HepG2 (cell line): ENCODE measurements around the gene MX2. TPM values are rescaled to one million over a fixed set of nuclear protein-coding genes. Genes with fewer than 3 reads are reported as not detected.
A peak's percentile ranks its signal among the peaks of the same experiment; 100 is the strongest.

ENCODE experiments used
- DNMT3B ChIP-seq: conservative IDR thresholded peaks from 2 replicates; pipeline ENCODE4 v1.6.1; 2016; ENCODE audit warnings: missing biosample characterization, control low read depth
- GATAD1 ChIP-seq: IDR thresholded peaks from 2 replicates; pipeline ENCODE4 v1.6.1; 2016; ENCODE audit warnings: missing genetic modification reagents, missing compliant biosample characterization
- HDAC1 ChIP-seq: sonication (generic); formaldehyde crosslinking; IDR thresholded peaks from 2 replicates; pipeline ENCODE4 v1.5.1; 2020; ENCODE audit warnings: mild to moderate bottlenecking, missing genetic modification reagents
- HNRNPLL ChIP-seq: fragments of 200-400 bp; formaldehyde crosslinking; IDR thresholded peaks from 2 replicates; pipeline ENCODE4 v1.6.1; 2017; ENCODE audit warnings: mild to moderate bottlenecking, low read depth, low read length; ENCODE audit not compliant: poor library complexity, severe bottlenecking
- MXD4 ChIP-seq: IDR thresholded peaks from 2 replicates; pipeline ENCODE4 v1.6.1; 2016; ENCODE audit warnings: mild to moderate bottlenecking, missing biosample characterization, missing genetic modification reagents
- PCBP1 ChIP-seq: fragments of 200-400 bp; formaldehyde crosslinking; IDR thresholded peaks from 2 replicates; pipeline ENCODE4 v1.6.1; 2017; ENCODE audit warnings: mild to moderate bottlenecking, low read depth, low read length, borderline replicate concordance
- RBFOX2 ChIP-seq: fragments of 200-400 bp; formaldehyde crosslinking; IDR thresholded peaks from 2 replicates; pipeline ENCODE4 v1.6.1; 2017; ENCODE audit warnings: low read depth, mild to moderate bottlenecking, low read length
- ZBTB7A ChIP-seq: sonication (generic); formaldehyde crosslinking; IDR thresholded peaks from 2 replicates; pipeline ENCODE4 v1.8.0; 2022; ENCODE audit warnings: mild to moderate bottlenecking, missing genetic modification reagents
- ZNF264 ChIP-seq: sonication (generic); formaldehyde crosslinking; IDR thresholded peaks from 2 replicates; pipeline ENCODE4 v1.4.0; 2020; ENCODE audit warnings: missing genetic modification reagents
- ZNF33B ChIP-seq: sonication (generic); formaldehyde crosslinking; IDR thresholded peaks from 2 replicates; pipeline ENCODE4 v1.5.1; 2020; ENCODE audit warnings: mild to moderate bottlenecking, missing genetic modification reagents
- ZNF670 ChIP-seq: sonication (generic); formaldehyde crosslinking; IDR thresholded peaks from 2 replicates; pipeline ENCODE4 v1.8.0; 2022; ENCODE audit warnings: mild to moderate bottlenecking, missing genetic modification reagents, borderline replicate concordance
- ZNF747 ChIP-seq: sonication (generic); formaldehyde crosslinking; IDR thresholded peaks from 2 replicates; pipeline ENCODE4 v1.8.1; 2023; ENCODE audit warnings: missing genetic modification reagents, mild to moderate bottlenecking, borderline replicate concordance
- ZNF768 ChIP-seq: sonication (generic); formaldehyde crosslinking; IDR thresholded peaks from 2 replicates; pipeline ENCODE4 v1.4.0; 2020; ENCODE audit warnings: missing genetic modification reagents
- ZNF777 ChIP-seq: sonication (generic); formaldehyde crosslinking; IDR thresholded peaks from 2 replicates; pipeline ENCODE4 v1.4.0; 2020; ENCODE audit warnings: missing genetic modification reagents
- polyA plus RNA-seq, 8 experiments: library from polyadenylated mRNA; depleted of rRNA in 3 of 8; stranded (reverse) in 7 of 8; unstranded in 1 of 8; fragments of >200 nt; fragmentation: Illumina TruSeq in 4 of 8; extraction: Trizol in 4 of 8; gene quantifications; 2 replicates each; pipeline versions ENCODE4 v1.2.1 to v1.2.3, GENCODE V29; 2011 to 2016; ENCODE audit warnings: low read depth in 4 of 8, missing spikeins in 1 of 8, mixed read lengths in 1 of 8; ENCODE audit not compliant: insufficient read depth in 1 of 8
- total RNA-seq, 5 experiments: library from RNA; depleted of rRNA; stranded (reverse); fragments of >200 nt; fragmentation: Illumina TruSeq; extraction: Trizol; gene quantifications; 2 replicates each; pipeline ENCODE4 v1.2.3, GENCODE V29; 2016; ENCODE audit warnings: low read depth in 1 of 5
- TF ChIP-seq, protein P1 (sequence below): sonication (generic); formaldehyde crosslinking; IDR thresholded peaks from 2 replicates; pipeline ENCODE4 v1.4.0; 2020; ENCODE audit warnings: missing genetic modification reagents
- TF ChIP-seq, protein P2 (sequence below): sonication (generic); formaldehyde crosslinking; IDR thresholded peaks from 2 replicates; pipeline ENCODE4 v1.8.1; 2023; ENCODE audit warnings: mild to moderate bottlenecking, inconsistent platforms, moderate library complexity, missing genetic modification reagents, borderline replicate concordance
- TF ChIP-seq, protein P3 (sequence below): sonication (generic); formaldehyde crosslinking; IDR thresholded peaks from 2 replicates; pipeline ENCODE4 v1.5.1; 2020; ENCODE audit warnings: mild to moderate bottlenecking, missing genetic modification reagents, moderate library complexity
- TF ChIP-seq, protein P4 (sequence below): sonication (generic); formaldehyde crosslinking; IDR thresholded peaks from 2 replicates; pipeline ENCODE4 v1.9.0; 2022; ENCODE audit warnings: missing genetic modification reagents, mild to moderate bottlenecking, borderline replicate concordance

Gene MX2
- total and polyA plus RNA-seq, 2 of the 13 experiments (the other 11 are each of a cell fraction or from before 2014, with no cell fraction given): 24.0 to 35.7 TPM

DNA sequence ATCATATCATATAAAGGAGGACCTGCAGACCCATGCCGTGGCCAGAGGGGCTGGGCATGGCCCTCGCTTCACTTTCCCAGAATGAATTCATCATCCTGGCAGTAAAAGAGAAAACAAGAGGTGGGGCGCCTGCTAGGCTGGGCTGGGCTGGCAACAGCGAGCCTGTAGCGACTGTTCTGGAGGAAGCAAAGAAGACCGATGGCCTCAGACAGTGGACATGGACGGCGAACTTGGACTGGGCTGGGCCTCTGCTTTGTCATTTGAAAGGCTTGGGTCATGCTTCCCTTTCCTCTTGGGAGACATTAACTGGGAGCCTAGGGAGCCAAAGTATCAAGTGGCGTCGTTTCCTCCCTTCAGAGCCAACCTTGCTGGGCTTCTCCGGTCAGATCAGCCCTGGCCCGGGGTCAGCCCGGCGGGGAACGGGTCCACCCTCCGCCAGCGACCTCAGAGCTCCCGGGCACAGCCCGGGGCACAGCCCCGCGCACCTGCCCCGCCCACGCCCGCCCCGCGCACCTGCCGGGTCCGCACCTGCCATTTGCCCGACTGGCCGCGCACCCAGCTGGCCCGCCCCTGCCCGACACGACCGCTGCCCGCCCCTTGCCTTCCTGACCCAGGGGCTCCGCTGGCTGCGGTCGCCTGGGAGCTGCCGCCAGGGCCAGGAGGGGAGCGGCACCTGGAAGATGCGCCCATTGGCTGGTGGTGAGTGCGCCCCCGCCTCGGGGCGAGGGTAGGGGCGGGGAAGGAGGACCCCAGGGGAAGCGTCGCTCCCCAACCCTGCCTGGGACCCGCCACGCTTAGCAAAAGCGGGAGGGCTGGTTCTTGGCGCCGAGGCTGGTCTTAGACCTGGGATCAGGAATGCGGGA lies 45.4 kb upstream of the MX2 start, which contains the start of gene FAM3B (continued):
- TF ChIP-seq RBFOX2 (0 out of 2 replicates have a peak, but pooled peaks have one; percentile 21), ZNF670 (CRISPR knock-in tag) (no peak), GATAD1 (CRISPR knock-in tag) (no peak), HNRNPLL (peak; percentile 46), ZBTB7A (CRISPR knock-in tag) (peak; percentile 43; the same call in 1 of the 2 replicates), ZNF264 (CRISPR knock-in tag) (no peak), HDAC1 (CRISPR knock-in tag) (peak; percentile 49; the same call in 1 of the 2 replicates), ZNF747 (CRISPR knock-in tag) (0 out of 2 replicates have a peak, but pooled peaks have one; percentile 24), DNMT3B (no peak), MXD4 (CRISPR knock-in tag) (no peak), ZNF768 (peak; percentile 48; the same call in 1 of the 2 replicates), ZNF777 (CRISPR knock-in tag) (0 out of 2 replicates have a peak, but pooled peaks have one; percentile 56), ZNF33B (CRISPR knock-in tag) (no peak), PCBP1 (no peak)
- TF ChIP-seq, protein P1, sequence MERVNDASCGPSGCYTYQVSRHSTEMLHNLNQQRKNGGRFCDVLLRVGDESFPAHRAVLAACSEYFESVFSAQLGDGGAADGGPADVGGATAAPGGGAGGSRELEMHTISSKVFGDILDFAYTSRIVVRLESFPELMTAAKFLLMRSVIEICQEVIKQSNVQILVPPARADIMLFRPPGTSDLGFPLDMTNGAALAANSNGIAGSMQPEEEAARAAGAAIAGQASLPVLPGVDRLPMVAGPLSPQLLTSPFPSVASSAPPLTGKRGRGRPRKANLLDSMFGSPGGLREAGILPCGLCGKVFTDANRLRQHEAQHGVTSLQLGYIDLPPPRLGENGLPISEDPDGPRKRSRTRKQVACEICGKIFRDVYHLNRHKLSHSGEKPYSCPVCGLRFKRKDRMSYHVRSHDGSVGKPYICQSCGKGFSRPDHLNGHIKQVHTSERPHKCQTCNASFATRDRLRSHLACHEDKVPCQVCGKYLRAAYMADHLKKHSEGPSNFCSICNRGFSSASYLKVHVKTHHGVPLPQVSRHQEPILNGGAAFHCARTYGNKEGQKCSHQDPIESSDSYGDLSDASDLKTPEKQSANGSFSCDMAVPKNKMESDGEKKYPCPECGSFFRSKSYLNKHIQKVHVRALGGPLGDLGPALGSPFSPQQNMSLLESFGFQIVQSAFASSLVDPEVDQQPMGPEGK: peak; percentile 73
- TF ChIP-seq, protein P2, sequence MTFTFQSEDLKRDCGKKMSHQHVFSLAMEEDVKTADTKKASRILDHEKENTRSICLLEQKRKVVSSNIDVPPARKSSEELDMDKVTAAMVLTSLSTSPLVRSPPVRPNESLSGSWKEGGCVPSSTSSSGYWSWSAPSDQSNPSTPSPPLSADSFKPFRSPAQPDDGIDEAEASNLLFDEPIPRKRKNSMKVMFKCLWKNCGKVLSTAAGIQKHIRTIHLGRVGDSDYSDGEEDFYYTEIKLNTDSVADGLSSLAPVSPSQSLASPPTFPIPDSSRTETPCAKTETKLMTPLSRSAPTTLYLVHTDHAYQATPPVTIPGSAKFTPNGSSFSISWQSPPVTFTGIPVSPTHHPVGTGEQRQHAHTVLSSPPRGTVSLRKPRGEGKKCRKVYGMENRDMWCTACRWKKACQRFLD (CRISPR knock-in tag): no peak
- TF ChIP-seq, protein P3, sequence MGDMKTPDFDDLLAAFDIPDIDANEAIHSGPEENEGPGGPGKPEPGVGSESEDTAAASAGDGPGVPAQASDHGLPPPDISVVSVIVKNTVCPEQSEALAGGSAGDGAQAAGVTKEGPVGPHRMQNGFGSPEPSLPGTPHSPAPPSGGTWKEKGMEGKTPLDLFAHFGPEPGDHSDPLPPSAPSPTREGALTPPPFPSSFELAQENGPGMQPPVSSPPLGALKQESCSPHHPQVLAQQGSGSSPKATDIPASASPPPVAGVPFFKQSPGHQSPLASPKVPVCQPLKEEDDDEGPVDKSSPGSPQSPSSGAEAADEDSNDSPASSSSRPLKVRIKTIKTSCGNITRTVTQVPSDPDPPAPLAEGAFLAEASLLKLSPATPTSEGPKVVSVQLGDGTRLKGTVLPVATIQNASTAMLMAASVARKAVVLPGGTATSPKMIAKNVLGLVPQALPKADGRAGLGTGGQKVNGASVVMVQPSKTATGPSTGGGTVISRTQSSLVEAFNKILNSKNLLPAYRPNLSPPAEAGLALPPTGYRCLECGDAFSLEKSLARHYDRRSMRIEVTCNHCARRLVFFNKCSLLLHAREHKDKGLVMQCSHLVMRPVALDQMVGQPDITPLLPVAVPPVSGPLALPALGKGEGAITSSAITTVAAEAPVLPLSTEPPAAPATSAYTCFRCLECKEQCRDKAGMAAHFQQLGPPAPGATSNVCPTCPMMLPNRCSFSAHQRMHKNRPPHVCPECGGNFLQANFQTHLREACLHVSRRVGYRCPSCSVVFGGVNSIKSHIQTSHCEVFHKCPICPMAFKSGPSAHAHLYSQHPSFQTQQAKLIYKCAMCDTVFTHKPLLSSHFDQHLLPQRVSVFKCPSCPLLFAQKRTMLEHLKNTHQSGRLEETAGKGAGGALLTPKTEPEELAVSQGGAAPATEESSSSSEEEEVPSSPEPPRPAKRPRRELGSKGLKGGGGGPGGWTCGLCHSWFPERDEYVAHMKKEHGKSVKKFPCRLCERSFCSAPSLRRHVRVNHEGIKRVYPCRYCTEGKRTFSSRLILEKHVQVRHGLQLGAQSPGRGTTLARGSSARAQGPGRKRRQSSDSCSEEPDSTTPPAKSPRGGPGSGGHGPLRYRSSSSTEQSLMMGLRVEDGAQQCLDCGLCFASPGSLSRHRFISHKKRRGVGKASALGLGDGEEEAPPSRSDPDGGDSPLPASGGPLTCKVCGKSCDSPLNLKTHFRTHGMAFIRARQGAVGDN (CRISPR knock-in tag): peak; percentile 72
- TF ChIP-seq, protein P4, sequence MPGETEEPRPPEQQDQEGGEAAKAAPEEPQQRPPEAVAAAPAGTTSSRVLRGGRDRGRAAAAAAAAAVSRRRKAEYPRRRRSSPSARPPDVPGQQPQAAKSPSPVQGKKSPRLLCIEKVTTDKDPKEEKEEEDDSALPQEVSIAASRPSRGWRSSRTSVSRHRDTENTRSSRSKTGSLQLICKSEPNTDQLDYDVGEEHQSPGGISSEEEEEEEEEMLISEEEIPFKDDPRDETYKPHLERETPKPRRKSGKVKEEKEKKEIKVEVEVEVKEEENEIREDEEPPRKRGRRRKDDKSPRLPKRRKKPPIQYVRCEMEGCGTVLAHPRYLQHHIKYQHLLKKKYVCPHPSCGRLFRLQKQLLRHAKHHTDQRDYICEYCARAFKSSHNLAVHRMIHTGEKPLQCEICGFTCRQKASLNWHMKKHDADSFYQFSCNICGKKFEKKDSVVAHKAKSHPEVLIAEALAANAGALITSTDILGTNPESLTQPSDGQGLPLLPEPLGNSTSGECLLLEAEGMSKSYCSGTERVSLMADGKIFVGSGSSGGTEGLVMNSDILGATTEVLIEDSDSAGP (CRISPR knock-in tag): peak; percentile 38; the same call in 1 of the 2 replicates
